RWPE1 (cell line): ENCODE measurements around the gene SPDYE11.
"Not testable (repeated sequence)": the region's sequence is repeated elsewhere in the genome, so short reads cannot be mapped to it uniquely, and the experiment has no call there.

ENCODE experiments used
- CTCF ChIA-PET: fragments of 350-600 bp; sonication (Branson Sonifier 250); formaldehyde crosslinking; extraction: SDS; loops from one replicate; lab custom pipeline; 2021; lab: Yijun Ruan, JAX
- POLR2A ChIA-PET: fragments of 400-600 bp; formaldehyde crosslinking; extraction: SDS; loops from one replicate; lab custom pipeline; 2020; ENCODE audit warnings: antibody characterized with exemption; ENCODE audit not compliant: low non-redundant PET; lab: Yijun Ruan, JAX
- DNase-seq: peaks from one replicate; pipeline ENCODE4 v3.0.0; 2012; ENCODE audit warnings: low spot score
- H3K27ac ChIP-seq: fragments of 450-650 bp; 2 replicates; pipeline ENCODE4 v1.5.1; 2017

Gene SPDYE11

GRCh38 chr7:73057811-73058210 lies at the start of gene SPDYE11:
Gene SPDYE11 (minus strand): TSS chr7:73057911. CDS start chr7:73056111, 1,800 bp downstream.
- CTCF ChIA-PET, DNase-seq, POLR2A ChIA-PET, H3K27ac ChIP-seq: not testable (repeated sequence)

- DNase-seq, H3K27ac ChIP-seq, POLR2A ChIA-PET, CTCF ChIA-PET: not testable (repeated sequence)
Measured at GRCh38 chr7:73085938-73086337, 28.2 kb upstream of the SPDYE11 start, which contains the start of gene SPDYE9. Gene SPDYE9 (minus strand): TSS chr7:73086038. CDS start chr7:73084238, 1,800 bp downstream.

GRCh38 chr7:73029666-73030065 lies 28.0 kb downstream of the SPDYE11 start, which contains the start of gene SPDYE8:
Gene SPDYE8 (minus strand): TSS chr7:73029766. CDS start chr7:73027966, 1,800 bp downstream.
- H3K27ac ChIP-seq, DNase-seq, POLR2A ChIA-PET, CTCF ChIA-PET: not testable (repeated sequence)

- CTCF ChIA-PET, POLR2A ChIA-PET, DNase-seq: not testable (repeated sequence)
- H3K27ac ChIP-seq: peak overlapping the region; percentile 96
Measured at GRCh38 chr7:73006491-73006890, 51.2 kb downstream of the SPDYE11 start.

GRCh38 chr7:73005693-73006447 lies 51.8 kb downstream of the SPDYE11 start:
- POLR2A ChIA-PET, DNase-seq, CTCF ChIA-PET: not testable (repeated sequence)
- H3K27ac ChIP-seq: peak overlapping the region; percentile 96

GRCh38 chr7:73005356-73005692 lies 52.4 kb downstream of the SPDYE11 start:
- POLR2A ChIA-PET, CTCF ChIA-PET, DNase-seq: not testable (repeated sequence)
- peak overlapping the region; percentile 96 for H3K27ac ChIP-seq

- CTCF ChIA-PET, POLR2A ChIA-PET: not testable (repeated sequence)
Measured at GRCh38 chr7:72997887-72998468, 59.7 kb downstream of the SPDYE11 start.

More at GRCh38 chr7:72997887-72998468, 59.7 kb downstream of the SPDYE11 start:
- DNase-seq, H3K27ac ChIP-seq: not testable (repeated sequence)
